K562 treated with DMSO at 1 percent for 24 hours (cell line): ENCODE results near the gene ILDR2. TPM values are rescaled to one million over a fixed set of nuclear protein-coding genes. Genes with fewer than 3 reads are reported as not detected.

ENCODE experiments used
- total RNA-seq: library from RNA; unstranded; fragments of 300-600 nt; gene quantifications from 2 replicates; pipeline ENCODE4 v1.2.3, GENCODE V29; 2022; ENCODE audit warnings: low read depth; ENCODE audit not compliant: insufficient read depth

Gene ILDR2, protein sequence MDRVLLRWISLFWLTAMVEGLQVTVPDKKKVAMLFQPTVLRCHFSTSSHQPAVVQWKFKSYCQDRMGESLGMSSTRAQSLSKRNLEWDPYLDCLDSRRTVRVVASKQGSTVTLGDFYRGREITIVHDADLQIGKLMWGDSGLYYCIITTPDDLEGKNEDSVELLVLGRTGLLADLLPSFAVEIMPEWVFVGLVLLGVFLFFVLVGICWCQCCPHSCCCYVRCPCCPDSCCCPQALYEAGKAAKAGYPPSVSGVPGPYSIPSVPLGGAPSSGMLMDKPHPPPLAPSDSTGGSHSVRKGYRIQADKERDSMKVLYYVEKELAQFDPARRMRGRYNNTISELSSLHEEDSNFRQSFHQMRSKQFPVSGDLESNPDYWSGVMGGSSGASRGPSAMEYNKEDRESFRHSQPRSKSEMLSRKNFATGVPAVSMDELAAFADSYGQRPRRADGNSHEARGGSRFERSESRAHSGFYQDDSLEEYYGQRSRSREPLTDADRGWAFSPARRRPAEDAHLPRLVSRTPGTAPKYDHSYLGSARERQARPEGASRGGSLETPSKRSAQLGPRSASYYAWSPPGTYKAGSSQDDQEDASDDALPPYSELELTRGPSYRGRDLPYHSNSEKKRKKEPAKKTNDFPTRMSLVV
- 0.17 and 0.31 TPM in 2 replicates for total RNA-seq

DNA sequence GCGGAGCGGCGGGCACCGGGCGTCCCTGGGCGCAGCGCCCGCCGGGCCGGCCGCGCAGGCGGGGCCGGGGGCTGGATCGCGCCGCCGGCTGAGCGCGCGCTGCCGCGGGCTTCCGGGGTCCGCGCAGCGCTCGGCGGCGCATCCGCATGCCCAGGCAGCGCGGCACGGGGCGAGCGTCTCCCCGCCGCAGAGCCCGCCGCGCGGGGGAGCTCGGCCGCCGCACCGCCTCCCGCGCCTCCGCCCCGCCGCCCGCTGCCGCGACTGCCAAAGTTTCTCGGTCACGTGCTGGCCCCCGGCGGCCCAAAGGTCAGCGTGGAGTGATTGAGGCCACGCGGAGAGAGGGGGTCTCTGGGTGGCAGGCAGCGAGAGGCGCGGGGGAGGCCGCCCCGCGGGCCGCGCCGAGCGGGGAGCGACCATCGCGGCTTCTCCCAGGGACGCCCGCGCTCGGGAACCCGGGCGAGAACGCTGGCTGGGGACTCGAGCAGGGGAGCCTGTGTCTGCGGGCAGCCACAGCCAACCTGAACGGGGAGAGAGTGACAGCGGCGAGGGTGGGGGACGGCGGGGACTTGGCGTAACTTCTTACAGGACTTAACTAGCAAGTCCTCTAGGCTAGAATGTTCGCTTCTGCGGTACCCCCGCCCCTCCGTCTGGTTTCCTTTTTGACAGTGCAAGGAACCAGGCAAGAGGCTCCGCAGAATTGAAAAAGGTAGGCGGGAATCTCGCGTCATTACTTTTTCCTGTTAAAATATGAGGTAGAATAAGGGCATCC lies at the start of gene ILDR2:
Gene ILDR2 (minus strand): TSS at position 180 of the 769 bp plus-strand sequence. CDS start 272 bp downstream, outside the sequence.

DNA sequence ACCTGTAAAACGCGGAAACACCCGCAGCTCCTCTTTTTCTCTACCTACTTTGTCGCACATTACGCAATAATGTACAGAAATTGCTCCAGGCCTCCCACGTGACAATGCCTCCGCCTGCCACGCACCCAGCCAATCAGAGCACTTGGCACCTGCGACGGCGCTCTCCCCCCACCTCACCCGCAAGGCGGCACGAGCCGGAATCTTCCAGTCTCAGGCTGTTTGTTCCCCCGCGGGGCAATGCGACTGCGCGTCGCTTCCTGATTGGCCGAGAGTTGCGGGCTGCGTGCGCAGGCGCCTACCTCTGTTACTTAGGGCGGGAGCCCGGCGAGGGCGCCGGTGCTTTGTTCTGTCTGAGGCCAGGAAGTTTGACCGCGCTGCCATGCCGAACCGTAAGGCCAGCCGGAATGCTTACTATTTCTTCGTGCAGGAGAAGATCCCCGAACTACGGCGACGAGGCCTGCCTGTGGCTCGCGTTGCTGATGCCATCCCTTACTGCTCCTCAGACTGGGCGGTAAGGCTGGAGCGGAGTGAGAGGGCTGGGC lies 13.7 kb upstream of the ILDR2 start, which contains the start of gene MAEL:
Gene MAEL (plus strand): TSS at position 307 of the 542 bp plus-strand sequence. CDS start 73 bp downstream, at position 380.

DNA sequence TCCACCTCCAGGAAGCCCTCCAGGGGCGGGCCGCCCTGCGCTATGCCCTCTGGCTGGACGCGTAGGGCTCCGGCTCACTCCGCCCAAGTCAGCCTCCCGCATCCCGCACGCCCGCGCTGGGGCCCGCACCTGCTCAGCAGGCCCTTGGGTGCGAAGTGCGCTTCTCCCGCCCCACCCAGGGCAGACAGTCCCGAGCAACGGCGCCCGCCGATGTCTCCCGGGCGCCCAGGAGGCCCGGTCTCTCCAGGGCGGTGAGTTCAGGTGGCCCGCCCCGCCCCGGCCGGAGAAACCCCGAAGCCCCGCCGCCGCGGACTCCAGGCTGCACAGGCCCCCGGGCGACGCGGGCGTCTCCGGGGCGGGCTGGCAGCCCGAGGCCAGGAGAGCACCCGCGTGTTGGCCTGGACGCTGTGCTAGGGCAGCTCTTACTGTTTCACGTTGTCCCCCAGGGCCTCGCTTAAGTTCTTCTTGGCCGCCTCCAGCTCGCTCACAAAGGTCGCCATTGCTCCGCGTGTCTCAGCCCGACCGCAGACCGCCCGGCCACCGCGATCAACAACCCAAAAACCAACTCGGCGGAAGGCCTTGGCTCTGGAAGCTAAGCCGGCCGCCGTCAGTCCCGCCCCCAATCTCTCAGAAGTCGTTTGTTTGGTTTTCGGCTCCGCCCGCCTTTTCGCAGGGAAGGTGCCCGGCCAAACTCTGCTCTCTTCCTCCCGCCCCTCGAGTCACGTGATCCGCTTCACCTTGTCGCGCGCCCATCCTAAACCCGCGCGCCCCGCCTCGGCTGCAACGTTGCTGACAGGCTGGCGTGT lies 99.4 kb downstream of the ILDR2 start, which contains the start of gene TADA1:
Gene TADA1 (minus strand): TSS at position 531 of the 806 bp plus-strand sequence. CDS start 31 bp downstream, at position 500.

Other genes with a start within 250 kb of the ILDR2 start
- 24.0 and 29.3 TPM in 2 replicates for gene POGK, start 136.1 kb downstream of the ILDR2 start, total RNA-seq
- 10.1 and 10.8 TPM in 2 replicates for gene TADA1, start 99.3 kb downstream of the ILDR2 start, total RNA-seq
- gene MAEL, start 13.7 kb upstream of the ILDR2 start, total RNA-seq: 0.96 and 1.3 TPM in 2 replicates
- gene GPA33, start 114.8 kb upstream of the ILDR2 start, total RNA-seq: not detected in 2 replicates
- gene STYXL2, start 118.5 kb upstream of the ILDR2 start, total RNA-seq: not detected in 2 replicates
- gene POU2F1, start 245.3 kb upstream of the ILDR2 start, total RNA-seq: 4.0 and 5.2 TPM in 2 replicates